ENCODE data around the gene ATP6V0D1. TPM values are rescaled to one million over a fixed set of nuclear protein-coding genes. Genes with fewer than 3 reads are reported as not detected.

ATP6V0D1 gene
- polyA plus RNA-seq, 2 of the 4 experiments (the other 2 are of a cell fraction) = 45.7 to 103 TPM

DNA sequence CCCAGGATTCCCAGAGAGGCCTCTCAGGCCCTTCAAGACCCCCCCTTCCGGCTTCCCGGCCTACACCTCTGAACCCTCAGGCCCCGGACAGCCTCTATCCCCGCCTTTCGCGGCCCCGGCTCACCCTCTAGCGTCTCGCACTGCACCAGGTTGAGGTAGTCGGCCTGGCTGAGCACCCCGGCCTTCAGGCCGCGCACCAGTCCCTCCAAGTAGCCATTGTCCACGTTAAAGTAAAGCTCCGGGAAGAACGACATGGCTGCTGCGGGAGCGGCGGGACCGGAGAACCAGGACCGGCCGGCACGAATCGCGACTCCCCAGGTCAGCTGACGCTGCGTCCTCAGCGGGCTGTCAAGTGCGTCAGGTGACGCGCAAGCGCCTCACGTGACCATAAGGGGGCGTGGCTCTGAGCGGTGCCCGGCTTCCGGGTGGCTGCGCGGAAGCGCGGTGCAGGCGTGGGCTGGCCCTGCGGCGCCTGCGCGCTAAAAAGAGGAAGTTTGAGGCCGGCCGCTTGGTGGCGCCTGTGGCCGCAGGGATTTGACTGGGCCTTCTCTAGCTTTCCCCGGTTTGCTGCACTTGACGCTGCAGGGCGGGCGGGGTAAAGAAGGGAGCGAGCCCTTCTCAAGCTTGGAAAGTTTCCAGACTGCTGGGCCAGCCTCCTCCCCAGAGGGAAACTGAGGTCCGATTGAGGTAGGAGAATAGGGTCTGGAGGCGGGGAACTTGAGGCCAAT lies at the start of gene ATP6V0D1 (continued):
- TF ChIP-seq TP53 (CRISPR knock-in tag; IDR thresholded peaks at IDR 0.05) = 0 out of 2 replicates have a peak, but pooled peaks have one; percentile 8
- TF ChIP-seq, protein P1, sequence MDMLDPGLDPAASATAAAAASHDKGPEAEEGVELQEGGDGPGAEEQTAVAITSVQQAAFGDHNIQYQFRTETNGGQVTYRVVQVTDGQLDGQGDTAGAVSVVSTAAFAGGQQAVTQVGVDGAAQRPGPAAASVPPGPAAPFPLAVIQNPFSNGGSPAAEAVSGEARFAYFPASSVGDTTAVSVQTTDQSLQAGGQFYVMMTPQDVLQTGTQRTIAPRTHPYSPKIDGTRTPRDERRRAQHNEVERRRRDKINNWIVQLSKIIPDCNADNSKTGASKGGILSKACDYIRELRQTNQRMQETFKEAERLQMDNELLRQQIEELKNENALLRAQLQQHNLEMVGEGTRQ (IDR thresholded peaks at IDR 0.05) = peak; percentile 100
- no peak for TF ChIP-seq NFE2L2 (conservative IDR thresholded peaks at IDR 0.05; ENCODE audit: low read length)
- 0 out of 2 replicates have a peak, but pooled peaks have one; percentile 14 for TF ChIP-seq MAZ (IDR thresholded peaks at IDR 0.05; ENCODE audit: borderline replicate concordance, low read depth, low read length)
- TF ChIP-seq BHLHE40 (IDR thresholded peaks at IDR 0.05; ENCODE audit: low read depth, low read length) = peak; percentile 51; the same call in 1 of the 2 replicates
- 0 out of 5 replicates have a peak, but pooled peaks of 1 of the 2 experiments have one; percentile 14 for TF ChIP-seq EP300 (IDR thresholded peaks at IDR 0.05)
- TF ChIP-seq TFCP2L1 (CRISPR knock-in tag; IDR thresholded peaks at IDR 0.05) = no peak
- TF ChIP-seq RNF2 (IDR thresholded peaks at IDR 0.05; ENCODE audit: borderline replicate concordance, low read depth) = no peak
- no peak for TF ChIP-seq POLR2AphosphoS2 (conservative IDR thresholded peaks at IDR 0.05; ENCODE audit: low read length)
- TF ChIP-seq KDM5A (IDR thresholded peaks at IDR 0.05) = peak; percentile 80
- TF ChIP-seq, protein P2, sequence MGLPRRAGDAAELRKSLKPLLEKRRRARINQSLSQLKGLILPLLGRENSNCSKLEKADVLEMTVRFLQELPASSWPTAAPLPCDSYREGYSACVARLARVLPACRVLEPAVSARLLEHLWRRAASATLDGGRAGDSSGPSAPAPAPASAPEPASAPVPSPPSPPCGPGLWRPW (IDR thresholded peaks at IDR 0.05) = no peak
- TF ChIP-seq, protein P3, sequence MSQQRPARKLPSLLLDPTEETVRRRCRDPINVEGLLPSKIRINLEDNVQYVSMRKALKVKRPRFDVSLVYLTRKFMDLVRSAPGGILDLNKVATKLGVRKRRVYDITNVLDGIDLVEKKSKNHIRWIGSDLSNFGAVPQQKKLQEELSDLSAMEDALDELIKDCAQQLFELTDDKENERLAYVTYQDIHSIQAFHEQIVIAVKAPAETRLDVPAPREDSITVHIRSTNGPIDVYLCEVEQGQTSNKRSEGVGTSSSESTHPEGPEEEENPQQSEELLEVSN (IDR thresholded peaks at IDR 0.05; ENCODE audit: borderline replicate concordance, low read depth) = no peak
- TF ChIP-seq RCOR1 (IDR thresholded peaks at IDR 0.05; ENCODE audit: low read depth, low read length) = no peak
- TF ChIP-seq, protein P4, sequence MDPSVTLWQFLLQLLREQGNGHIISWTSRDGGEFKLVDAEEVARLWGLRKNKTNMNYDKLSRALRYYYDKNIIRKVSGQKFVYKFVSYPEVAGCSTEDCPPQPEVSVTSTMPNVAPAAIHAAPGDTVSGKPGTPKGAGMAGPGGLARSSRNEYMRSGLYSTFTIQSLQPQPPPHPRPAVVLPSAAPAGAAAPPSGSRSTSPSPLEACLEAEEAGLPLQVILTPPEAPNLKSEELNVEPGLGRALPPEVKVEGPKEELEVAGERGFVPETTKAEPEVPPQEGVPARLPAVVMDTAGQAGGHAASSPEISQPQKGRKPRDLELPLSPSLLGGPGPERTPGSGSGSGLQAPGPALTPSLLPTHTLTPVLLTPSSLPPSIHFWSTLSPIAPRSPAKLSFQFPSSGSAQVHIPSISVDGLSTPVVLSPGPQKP (IDR thresholded peaks at IDR 0.05; ENCODE audit: low read depth, low read length) = no peak
- no peak for TF ChIP-seq CHD2 (IDR thresholded peaks at IDR 0.05; ENCODE audit: low read length, partially characterized antibody)
- no peak for TF ChIP-seq NR3C1 (IDR thresholded peaks at IDR 0.05)
- TF ChIP-seq HOXB5 (CRISPR knock-in tag; IDR thresholded peaks at IDR 0.05) = no peak
- no peak for TF ChIP-seq CHD4 (IDR thresholded peaks at IDR 0.05; ENCODE audit: borderline replicate concordance)
- no peak for TF ChIP-seq JUNB (IDR thresholded peaks at IDR 0.05)
- TF ChIP-seq EHMT2 (IDR thresholded peaks at IDR 0.05; ENCODE audit: low read depth) = no peak
- TF ChIP-seq ZC3H11A (IDR thresholded peaks at IDR 0.05) = no peak
- TF ChIP-seq, protein P5, sequence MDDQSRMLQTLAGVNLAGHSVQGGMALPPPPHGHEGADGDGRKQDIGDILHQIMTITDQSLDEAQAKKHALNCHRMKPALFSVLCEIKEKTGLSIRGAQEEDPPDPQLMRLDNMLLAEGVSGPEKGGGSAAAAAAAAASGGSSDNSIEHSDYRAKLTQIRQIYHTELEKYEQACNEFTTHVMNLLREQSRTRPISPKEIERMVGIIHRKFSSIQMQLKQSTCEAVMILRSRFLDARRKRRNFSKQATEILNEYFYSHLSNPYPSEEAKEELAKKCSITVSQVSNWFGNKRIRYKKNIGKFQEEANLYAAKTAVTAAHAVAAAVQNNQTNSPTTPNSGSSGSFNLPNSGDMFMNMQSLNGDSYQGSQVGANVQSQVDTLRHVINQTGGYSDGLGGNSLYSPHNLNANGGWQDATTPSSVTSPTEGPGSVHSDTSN (IDR thresholded peaks at IDR 0.05) = 0 out of 2 replicates have a peak, but pooled peaks have one; percentile 59
- TF ChIP-seq CEBPB (IDR thresholded peaks at IDR 0.05) = no peak; a peak in 1 of 4 replicates
- TF ChIP-seq FOSB (CRISPR knock-in tag; IDR thresholded peaks at IDR 0.05) = no peak
- no peak for TF ChIP-seq ZNF302 (CRISPR knock-in tag; IDR thresholded peaks at IDR 0.05)
- no peak for TF ChIP-seq HOXB13 (CRISPR knock-in tag; IDR thresholded peaks at IDR 0.05; ENCODE audit: low read depth)
- TF ChIP-seq RARB (CRISPR knock-in tag; IDR thresholded peaks at IDR 0.05) = no peak
